Type B pancreatic cell (in vitro differentiated cells): ENCODE measurements around the gene CRYBG2. TPM values are rescaled to one million over a fixed set of nuclear protein-coding genes. Genes with fewer than 3 reads are reported as not detected.
A peak's percentile ranks its signal among the peaks of the same experiment; 100 is the strongest.

Experiments
- DNase-seq: peaks from one replicate; pipeline ENCODE4 v3.0.0; 2021; ENCODE audit warnings: mixed read lengths; ENCODE audit not compliant: unreplicated experiment; ENCODE audit errors: extremely low spot score
- H3K27ac Mint-ChIP-seq: 2 replicates; pipeline ENCODE4 v1.8.0; 2021; ENCODE audit warnings: mild to moderate bottlenecking, mixed read lengths
- H3K27me3 Mint-ChIP-seq: 2 replicates; pipeline ENCODE4 v1.8.0; 2021; ENCODE audit warnings: mixed read lengths
- H3K36me3 Mint-ChIP-seq: 2 replicates; pipeline ENCODE4 v1.8.0; 2021; ENCODE audit warnings: mixed read lengths
- H3K4me1 Mint-ChIP-seq: one replicate; pipeline ENCODE4 v1.8.0; 2021; ENCODE audit warnings: mixed read lengths; ENCODE audit not compliant: unreplicated experiment
- H3K4me3 Mint-ChIP-seq: 2 replicates; pipeline ENCODE4 v1.8.0; 2021; ENCODE audit warnings: mild to moderate bottlenecking, mixed read lengths
- H3K9me3 Mint-ChIP-seq: 2 replicates; pipeline ENCODE4 v1.8.0; 2021; ENCODE audit warnings: mixed read lengths
- total RNA-seq: library from RNA; stranded (reverse); gene quantifications from 2 replicates; pipeline ENCODE4 v1.2.1, GENCODE V29; 2021; ENCODE audit warnings: low replicate concordance
- TF ChIP-seq, protein P1 (sequence below): fragments of 200-600 bp; sonication (generic); conservative IDR thresholded peaks from 2 replicates; pipeline ENCODE4 v1.5.0; 2021; ENCODE audit warnings: antibody characterized with exemption, mild to moderate bottlenecking

The CRYBG2 gene
- total RNA-seq, 1 donor from 2014 or later: 20.0 TPM

GRCh38 chr1:26275580-26276431 is 78.1 kb downstream of the CRYBG2 start:
- no peaks in the 10 kb centered on the region for H3K9me3 Mint-ChIP-seq
- H3K36me3 Mint-ChIP-seq: peaks cover 22% of the 10 kb centered on the region
- peaks cover 35% of the 10 kb centered on the region for H3K4me1 Mint-ChIP-seq
- H3K4me3 Mint-ChIP-seq: peak overlapping the region; percentile 45
- TF ChIP-seq, protein P1, sequence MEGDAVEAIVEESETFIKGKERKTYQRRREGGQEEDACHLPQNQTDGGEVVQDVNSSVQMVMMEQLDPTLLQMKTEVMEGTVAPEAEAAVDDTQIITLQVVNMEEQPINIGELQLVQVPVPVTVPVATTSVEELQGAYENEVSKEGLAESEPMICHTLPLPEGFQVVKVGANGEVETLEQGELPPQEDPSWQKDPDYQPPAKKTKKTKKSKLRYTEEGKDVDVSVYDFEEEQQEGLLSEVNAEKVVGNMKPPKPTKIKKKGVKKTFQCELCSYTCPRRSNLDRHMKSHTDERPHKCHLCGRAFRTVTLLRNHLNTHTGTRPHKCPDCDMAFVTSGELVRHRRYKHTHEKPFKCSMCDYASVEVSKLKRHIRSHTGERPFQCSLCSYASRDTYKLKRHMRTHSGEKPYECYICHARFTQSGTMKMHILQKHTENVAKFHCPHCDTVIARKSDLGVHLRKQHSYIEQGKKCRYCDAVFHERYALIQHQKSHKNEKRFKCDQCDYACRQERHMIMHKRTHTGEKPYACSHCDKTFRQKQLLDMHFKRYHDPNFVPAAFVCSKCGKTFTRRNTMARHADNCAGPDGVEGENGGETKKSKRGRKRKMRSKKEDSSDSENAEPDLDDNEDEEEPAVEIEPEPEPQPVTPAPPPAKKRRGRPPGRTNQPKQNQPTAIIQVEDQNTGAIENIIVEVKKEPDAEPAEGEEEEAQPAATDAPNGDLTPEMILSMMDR: peak; percentile 83
- H3K27ac Mint-ChIP-seq: peak overlapping the region; percentile 89
- H3K27me3 Mint-ChIP-seq: no peaks in the 10 kb centered on the region
- DNase-seq: peak; percentile 79

DNA sequence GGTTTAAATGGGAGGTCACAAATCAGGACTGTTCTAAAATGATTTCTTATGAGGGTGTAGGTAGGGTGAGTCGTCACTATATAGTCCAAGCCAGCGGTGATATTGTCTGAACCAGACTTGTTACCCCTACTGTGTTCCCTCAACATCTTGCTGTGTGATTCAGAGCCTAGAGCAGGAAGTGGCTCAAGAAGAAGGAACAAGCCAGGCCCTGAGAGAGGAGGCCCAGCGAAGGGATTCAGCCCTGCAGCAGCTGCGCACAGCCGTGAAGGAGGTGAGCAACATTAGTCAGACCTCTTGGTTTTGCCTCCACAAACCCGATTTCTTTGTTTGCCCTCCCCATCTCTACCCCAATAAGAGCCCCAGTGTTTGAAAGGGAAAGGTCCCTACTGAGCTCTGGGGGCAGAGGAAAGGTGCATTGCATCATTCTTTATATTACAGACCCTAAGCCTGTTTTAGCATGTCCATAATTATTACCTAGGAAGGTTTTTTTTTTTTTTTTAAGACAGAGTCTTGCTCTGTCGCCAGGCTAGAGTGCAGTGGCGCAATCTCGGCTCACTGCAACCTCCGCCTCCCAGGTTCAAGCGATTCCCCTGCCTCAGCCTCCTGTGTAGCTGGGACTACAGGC is 79.0 kb downstream of the CRYBG2 start:
- TF ChIP-seq, protein P1: no peak
- no peak overlapping the region for H3K4me3 Mint-ChIP-seq
- no peak for DNase-seq
- peaks cover 35% of the 10 kb centered on the region for H3K4me1 Mint-ChIP-seq
- peaks cover 22% of the 10 kb centered on the region for H3K36me3 Mint-ChIP-seq
- H3K27me3 Mint-ChIP-seq: no peaks in the 10 kb centered on the region
- H3K27ac Mint-ChIP-seq: peak overlapping the region; percentile 89
- H3K9me3 Mint-ChIP-seq: no peaks in the 10 kb centered on the region

Other genes with a start within 250 kb of the CRYBG2 start
- 14.7 and 18.4 TPM in 2 replicates for gene PDIK1L, start 242.3 kb downstream of the CRYBG2 start, total RNA-seq
- 0.38 and 1.4 TPM in 2 replicates for gene FAM110D, start 195.1 kb downstream of the CRYBG2 start, total RNA-seq
- 1.0 TPM in 1 of 2 replicates, not detected in the other for gene C1orf232, start 185.2 kb downstream of the CRYBG2 start, total RNA-seq
- 29.7 and 34.9 TPM in 2 replicates for gene ZNF593, start 184.2 kb downstream of the CRYBG2 start, total RNA-seq
- not detected in 2 replicates for gene ZNF593OS, start 182.3 kb downstream of the CRYBG2 start, total RNA-seq
- gene CNKSR1, start 176.6 kb downstream of the CRYBG2 start, total RNA-seq: 16.5 and 50.5 TPM in 2 replicates
- not detected in 2 replicates for gene CATSPER4, start 163.5 kb downstream of the CRYBG2 start, total RNA-seq
- gene CEP85, start 119.9 kb downstream of the CRYBG2 start, total RNA-seq: 15.9 and 26.8 TPM in 2 replicates
- gene SH3BGRL3, start 74.0 kb downstream of the CRYBG2 start, total RNA-seq: 78.1 and 105 TPM in 2 replicates
- gene UBXN11, start 47.5 kb downstream of the CRYBG2 start, total RNA-seq: 27.1 and 50.5 TPM in 2 replicates
- gene CD52, start 36.2 kb downstream of the CRYBG2 start, total RNA-seq: 0.75 and 0.93 TPM in 2 replicates
- gene ZNF683, start 18.6 kb upstream of the CRYBG2 start, total RNA-seq: not detected in 2 replicates
- 3.1 and 26.2 TPM in 2 replicates for gene LIN28A, start 56.7 kb upstream of the CRYBG2 start, total RNA-seq
- 46.5 and 68.6 TPM in 2 replicates for gene DHDDS, start 78.2 kb upstream of the CRYBG2 start, total RNA-seq
- gene HMGN2, start 118.3 kb upstream of the CRYBG2 start, total RNA-seq: 358 and 559 TPM in 2 replicates
- gene RPS6KA1, start 175.6 kb upstream of the CRYBG2 start, total RNA-seq: 27.7 and 31.8 TPM in 2 replicates